A673 (cell line): ENCODE measurements around the gene KCTD2. TPM values are rescaled to one million over a fixed set of nuclear protein-coding genes. Genes with fewer than 3 reads are reported as not detected.

Source experiments
- BruUV-seq: library from RNA; stranded (reverse); fragments of 400-500 nt; replicated peaks from 2 replicates; lab custom pipeline; 2021; lab: Mats Ljungman, UMichigan
- CTCF ChIA-PET: fragments of 300-600 bp; sonication (Branson Sonifier 250); formaldehyde crosslinking; loops from one replicate; lab custom pipeline; 2022; ENCODE audit warnings: antibody characterized with exemption; lab: Charles Lee
- POLR2A ChIA-PET: fragments of 300-600 bp; sonication (Branson Sonifier 250); formaldehyde crosslinking; loops from one replicate; lab custom pipeline; 2022; ENCODE audit warnings: antibody characterized with exemption; ENCODE audit not compliant: low non-redundant PET; lab: Charles Lee
- DNase-seq: peaks from one replicate; pipeline ENCODE4 v3.0.0-alpha.2; 2015; ENCODE audit warnings: low spot score
- H3K27ac ChIP-seq: fragments of 200-600 bp; sonication (generic); 2 replicates; pipeline ENCODE4 v1.5.1; 2016; ENCODE audit warnings: mixed run types, low read depth, mild to moderate bottlenecking, mixed read lengths, antibody characterized with exemption, low read length; ENCODE audit not compliant: poor library complexity, severe bottlenecking
- H3K27me3 ChIP-seq: fragments of 200-600 bp; sonication (generic); replicated peaks from 2 replicates; pipeline ENCODE4 v1.6.1; 2017; ENCODE audit warnings: mixed run types, low read depth, mild to moderate bottlenecking, mixed read lengths, antibody characterized with exemption, low read length; ENCODE audit not compliant: insufficient read depth, poor library complexity
- H3K36me3 ChIP-seq: fragments of 200-600 bp; sonication (generic); 2 replicates; pipeline ENCODE4 v1.6.1; 2016; ENCODE audit warnings: mixed run types, mild to moderate bottlenecking, mixed read lengths, antibody characterized with exemption, low read length; ENCODE audit not compliant: insufficient read depth, poor library complexity, severe bottlenecking
- H3K4me1 ChIP-seq: fragments of 200-600 bp; sonication (generic); 2 replicates; pipeline ENCODE4 v1.6.1; 2017; ENCODE audit warnings: mixed run types, mild to moderate bottlenecking, mixed read lengths, antibody characterized with exemption, low read length; ENCODE audit not compliant: insufficient read depth, poor library complexity, severe bottlenecking
- H3K4me3 ChIP-seq: fragments of 200-600 bp; sonication (generic); 2 replicates; pipeline ENCODE4 v1.5.1; 2016; ENCODE audit warnings: low read depth, mixed run types, mild to moderate bottlenecking, mixed read lengths, low read length; ENCODE audit not compliant: poor library complexity, severe bottlenecking
- H3K9me3 ChIP-seq: fragments of 200-600 bp; sonication (generic); 2 replicates; pipeline ENCODE4 v1.6.1; 2016; ENCODE audit warnings: mixed run types, low read depth, mild to moderate bottlenecking, mixed read lengths, antibody characterized with exemption, low read length; ENCODE audit not compliant: poor library complexity, severe bottlenecking
- EZH2 ChIP-seq: fragments of 200-600 bp; sonication (generic); IDR thresholded peaks from 2 replicates; pipeline ENCODE4 v1.6.1; 2017; ENCODE audit warnings: borderline replicate concordance, low read depth, mild to moderate bottlenecking, mixed read lengths, antibody characterized with exemption, low read length; ENCODE audit not compliant: poor library complexity, severe bottlenecking
- intact Hi-C: fragments of 100-400 bp; cut with micrococcal nuclease; formaldehyde crosslinking; loops from one replicate; pipeline ENCODE4 v1.10.0; 2022; ENCODE audit not compliant: unreplicated experiment
- total RNA-seq: library from RNA; stranded (reverse); gene quantifications from 2 replicates; pipeline ENCODE4 v1.2.3, GENCODE V29; 2021
- TF ChIP-seq, protein P1 (sequence below): fragments of 300-800, 200-600 bp; sonication (generic); conservative IDR thresholded peaks from 2 replicates; pipeline ENCODE4 v1.5.1; 2017; ENCODE audit warnings: low read depth, mild to moderate bottlenecking, antibody characterized with exemption, low read length, moderate library complexity, mixed read lengths

KCTD2 gene
- total RNA-seq, 1 experiment from 2014 or later = 25.6 TPM

DNA sequence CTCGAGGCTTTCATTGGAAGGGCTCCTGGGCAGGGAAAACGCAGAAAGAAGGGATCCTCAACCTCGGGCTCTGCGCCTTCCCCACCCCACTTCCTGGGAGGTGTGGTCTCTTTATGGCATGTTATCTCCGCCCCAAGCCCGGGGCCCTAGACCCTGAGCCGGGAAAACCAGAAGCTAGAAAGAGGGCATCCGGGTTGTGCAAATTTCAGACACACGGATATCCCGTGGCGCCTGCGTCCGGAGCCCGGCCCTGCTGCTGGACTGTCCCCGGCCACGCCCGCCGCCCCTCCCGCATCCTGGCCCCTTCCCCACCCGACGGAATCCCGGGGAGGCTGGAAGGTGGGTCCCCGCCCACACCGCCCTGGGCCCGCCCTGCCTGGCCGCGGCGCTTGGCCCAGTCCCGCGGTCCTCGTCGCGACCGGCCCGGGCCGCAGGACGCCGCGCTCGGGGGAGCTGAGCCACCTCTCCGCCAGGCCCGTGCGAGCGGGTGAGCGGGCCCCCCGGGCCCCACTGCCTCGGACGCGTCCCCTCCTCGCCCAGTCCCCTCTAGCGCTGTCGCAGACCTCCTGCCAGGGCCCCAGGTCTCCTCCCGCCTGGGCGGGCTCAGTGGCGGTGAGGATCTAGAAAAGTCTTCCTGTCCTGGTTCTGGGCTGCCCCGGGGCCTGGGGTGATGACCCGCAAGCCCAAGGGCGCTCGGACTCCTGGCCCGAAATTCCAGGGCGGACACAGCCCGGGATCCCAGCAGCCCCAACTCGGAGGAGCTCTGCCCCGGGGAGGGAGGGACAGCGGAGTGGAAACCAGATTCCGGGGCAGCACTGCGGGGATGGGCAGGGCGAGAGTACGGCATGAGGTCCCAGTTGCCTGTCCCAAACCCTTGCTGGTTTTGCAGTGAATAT lies 40.8 kb downstream of the KCTD2 start, which contains the start of gene SLC16A5:
Gene SLC16A5, plus strand, starts transcription at position 397 of the 896 bp plus-strand sequence. CDS start 5,683 bp downstream, outside the sequence.
- Histone ChIP-seq H3K4me3 (peak within 1 kb of the TSS; percentile 52), H3K4me1 (peaks cover 4% of the 10 kb centered on the region), H3K36me3 (no peaks in the 10 kb centered on the region), H3K27me3 (no peaks in the 10 kb centered on the region), H3K9me3 (no peaks in the 10 kb centered on the region), H3K27ac (peak within 1 kb of the TSS; percentile 56)
- BruUV-seq = no TSS peak
- TF ChIP-seq, protein P1, sequence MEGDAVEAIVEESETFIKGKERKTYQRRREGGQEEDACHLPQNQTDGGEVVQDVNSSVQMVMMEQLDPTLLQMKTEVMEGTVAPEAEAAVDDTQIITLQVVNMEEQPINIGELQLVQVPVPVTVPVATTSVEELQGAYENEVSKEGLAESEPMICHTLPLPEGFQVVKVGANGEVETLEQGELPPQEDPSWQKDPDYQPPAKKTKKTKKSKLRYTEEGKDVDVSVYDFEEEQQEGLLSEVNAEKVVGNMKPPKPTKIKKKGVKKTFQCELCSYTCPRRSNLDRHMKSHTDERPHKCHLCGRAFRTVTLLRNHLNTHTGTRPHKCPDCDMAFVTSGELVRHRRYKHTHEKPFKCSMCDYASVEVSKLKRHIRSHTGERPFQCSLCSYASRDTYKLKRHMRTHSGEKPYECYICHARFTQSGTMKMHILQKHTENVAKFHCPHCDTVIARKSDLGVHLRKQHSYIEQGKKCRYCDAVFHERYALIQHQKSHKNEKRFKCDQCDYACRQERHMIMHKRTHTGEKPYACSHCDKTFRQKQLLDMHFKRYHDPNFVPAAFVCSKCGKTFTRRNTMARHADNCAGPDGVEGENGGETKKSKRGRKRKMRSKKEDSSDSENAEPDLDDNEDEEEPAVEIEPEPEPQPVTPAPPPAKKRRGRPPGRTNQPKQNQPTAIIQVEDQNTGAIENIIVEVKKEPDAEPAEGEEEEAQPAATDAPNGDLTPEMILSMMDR = no peak
- no peak for TF ChIP-seq EZH2
- CTCF ChIA-PET = no interaction called here
- DNase-seq = peak; percentile 74
- intact Hi-C loops = no loop called here
- POLR2A ChIA-PET = no interaction called here

DNA sequence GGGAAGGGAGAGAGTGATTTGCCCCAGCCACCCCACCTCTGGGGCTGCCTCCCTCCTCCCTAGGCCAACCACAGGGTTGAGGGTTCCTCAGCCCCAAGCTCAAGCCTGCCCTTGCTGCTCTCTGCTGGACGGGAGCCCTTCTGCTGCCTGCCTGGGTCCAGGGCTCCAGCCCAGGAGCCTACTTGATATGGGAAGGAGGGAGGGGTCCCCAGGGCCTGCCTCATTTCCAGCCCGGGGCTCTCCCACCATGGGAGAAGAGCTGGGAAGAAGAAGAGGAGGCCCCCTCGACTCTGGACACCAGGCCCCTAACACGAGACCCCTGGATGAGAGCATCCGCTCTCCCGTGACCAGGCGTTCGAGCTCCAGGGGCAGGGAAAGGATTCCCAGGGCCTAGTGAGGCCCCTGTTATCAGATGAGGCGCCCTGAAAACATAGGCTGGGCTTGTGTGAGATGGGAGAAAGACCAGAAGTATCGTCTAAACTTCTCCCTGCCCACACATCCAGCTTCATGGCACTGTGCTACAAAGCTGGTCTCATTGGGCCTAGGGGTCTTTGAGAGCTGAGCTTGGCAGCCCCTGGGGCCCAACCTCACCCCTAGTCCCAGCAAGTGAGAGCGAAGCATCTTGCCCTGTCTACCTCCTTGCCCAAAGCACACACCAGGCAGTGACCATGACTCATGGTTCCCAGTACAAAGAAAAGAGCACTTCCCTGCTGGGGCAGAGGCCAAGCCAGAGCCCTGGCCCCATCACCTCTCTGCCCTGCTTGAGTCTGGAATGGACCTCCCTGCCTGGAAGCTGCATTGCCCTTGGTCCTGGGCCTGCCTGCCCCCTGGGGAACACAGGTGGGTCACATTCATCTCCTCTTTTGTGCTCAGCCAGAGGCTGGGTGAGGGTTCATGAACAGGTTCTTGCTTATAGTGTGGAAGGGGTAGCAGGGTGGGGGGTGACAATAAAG lies 41.7 kb downstream of the KCTD2 start:
- no TSS peak for BruUV-seq
- POLR2A ChIA-PET = interaction anchor here (0.5 kb wide), 1 partner anchor 1765 kb away, joined by 3 read pairs; no protein-coding TSS in a partner anchor
- intact Hi-C loops = no loop called here
- Histone ChIP-seq H3K36me3 (no peaks in the 10 kb centered on the region), H3K9me3 (no peaks in the 10 kb centered on the region), H3K4me3 (peak overlapping the region; percentile 52), H3K27ac (no peak overlapping the region), H3K4me1 (peaks cover 4% of the 10 kb centered on the region), H3K27me3 (no peaks in the 10 kb centered on the region)
- no peak for DNase-seq
- CTCF ChIA-PET = no interaction called here
- TF ChIP-seq, protein P1 = no peak
- no peak for TF ChIP-seq EZH2

DNA sequence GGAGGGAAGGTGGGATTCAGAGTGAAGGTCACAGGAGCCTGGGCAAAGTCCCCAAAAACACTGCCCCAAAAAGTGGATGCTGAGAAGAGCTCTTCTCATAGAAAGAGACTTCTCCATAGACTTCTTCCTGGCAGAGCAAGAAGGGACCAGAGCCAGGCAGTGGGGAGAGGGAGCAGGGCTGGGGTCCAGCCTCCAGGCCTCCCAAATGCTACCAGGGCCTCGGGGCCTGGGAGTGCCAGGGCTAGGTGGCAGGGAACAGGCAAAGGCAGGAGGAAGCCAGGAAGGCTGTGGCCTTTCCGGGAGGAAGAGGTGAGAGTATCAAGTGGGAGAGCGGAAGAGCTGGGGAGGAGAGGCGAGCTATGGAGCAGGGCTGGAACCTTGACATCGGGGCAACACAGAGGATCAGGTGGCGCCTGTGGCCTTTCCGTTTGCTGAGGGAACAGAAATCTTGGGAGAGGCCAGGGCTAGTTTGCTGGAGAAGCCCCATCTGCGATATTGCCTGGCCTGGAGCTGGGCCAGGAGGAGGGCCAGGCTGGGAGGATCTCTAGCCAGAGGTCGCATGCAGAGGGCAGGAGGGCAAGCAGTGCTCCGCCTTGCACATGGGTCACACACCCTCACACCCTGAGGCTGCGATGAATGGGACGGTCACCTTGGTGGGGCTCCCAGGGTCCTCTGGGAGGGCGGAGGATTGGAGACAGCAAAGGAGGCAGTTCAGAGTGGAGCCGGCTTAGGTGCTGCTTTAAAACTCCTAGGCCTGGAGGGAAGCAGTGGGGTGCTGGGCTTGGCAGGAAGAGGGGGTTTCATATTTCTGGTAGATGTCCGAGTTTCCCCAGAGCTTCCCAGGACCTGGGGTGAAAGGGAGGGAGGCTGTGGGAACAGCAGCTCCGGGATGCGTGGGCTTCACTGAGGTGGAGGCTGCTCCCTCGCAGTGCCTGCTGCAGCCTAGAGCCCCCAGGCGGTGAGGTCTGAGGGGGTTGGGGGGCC lies 44.1 kb downstream of the KCTD2 start:
- no peak overlapping the region for H3K27ac ChIP-seq

More for the DNA sequence above, 44.1 kb downstream of the KCTD2 start:
- Histone ChIP-seq H3K4me1 (peaks cover 4% of the 10 kb centered on the region), H3K4me3 (no peak overlapping the region), H3K9me3 (no peaks in the 10 kb centered on the region), H3K27me3 (no peaks in the 10 kb centered on the region), H3K36me3 (no peaks in the 10 kb centered on the region)
- ChIA-PET POLR2A (no interaction called here), CTCF (no interaction called here)
- TF ChIP-seq EZH2 = no peak
- TF ChIP-seq, protein P1 = no peak
- no peak for DNase-seq
- BruUV-seq = no TSS peak
- intact Hi-C loops = no loop called here
